ENCODE data around the gene FUS.
A peak's percentile ranks its signal among the peaks of the same experiment; 100 is the strongest.

- TF ChIP-seq, protein P1, sequence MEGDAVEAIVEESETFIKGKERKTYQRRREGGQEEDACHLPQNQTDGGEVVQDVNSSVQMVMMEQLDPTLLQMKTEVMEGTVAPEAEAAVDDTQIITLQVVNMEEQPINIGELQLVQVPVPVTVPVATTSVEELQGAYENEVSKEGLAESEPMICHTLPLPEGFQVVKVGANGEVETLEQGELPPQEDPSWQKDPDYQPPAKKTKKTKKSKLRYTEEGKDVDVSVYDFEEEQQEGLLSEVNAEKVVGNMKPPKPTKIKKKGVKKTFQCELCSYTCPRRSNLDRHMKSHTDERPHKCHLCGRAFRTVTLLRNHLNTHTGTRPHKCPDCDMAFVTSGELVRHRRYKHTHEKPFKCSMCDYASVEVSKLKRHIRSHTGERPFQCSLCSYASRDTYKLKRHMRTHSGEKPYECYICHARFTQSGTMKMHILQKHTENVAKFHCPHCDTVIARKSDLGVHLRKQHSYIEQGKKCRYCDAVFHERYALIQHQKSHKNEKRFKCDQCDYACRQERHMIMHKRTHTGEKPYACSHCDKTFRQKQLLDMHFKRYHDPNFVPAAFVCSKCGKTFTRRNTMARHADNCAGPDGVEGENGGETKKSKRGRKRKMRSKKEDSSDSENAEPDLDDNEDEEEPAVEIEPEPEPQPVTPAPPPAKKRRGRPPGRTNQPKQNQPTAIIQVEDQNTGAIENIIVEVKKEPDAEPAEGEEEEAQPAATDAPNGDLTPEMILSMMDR (IDR thresholded peaks at IDR 0.05; ENCODE audit: low read length) = peak; percentile 23; the same call in 1 of the 2 replicates
- TF ChIP-seq EZH2 (IDR thresholded peaks at IDR 0.05; ENCODE audit: borderline replicate concordance, low read length) = no peak
These were observed 21.1 kb downstream of the FUS start for GRCh38 chr16:31200821-31201568.

Measured in OCI-LY1 (cell line).